ENCODE results near the gene KLHL12. TPM values are rescaled to one million over a fixed set of nuclear protein-coding genes. Genes with fewer than 3 reads are reported as not detected.

Gene KLHL12
- total RNA-seq (10 to 100 TPM; 15.4 to 97.3 (median 29.2) TPM), polyA plus RNA-seq (10 to 100 TPM; 10.4 to 13.0 (median 12.5) TPM)
- long read RNA-seq, donor 1, transcript KLHL12-203 (12 exons, 3,359 nt), result major isoform, 5 of 5 reads
- long read RNA-seq, donor 1, partial matches to known transcripts, result 0 of 5 reads
- long read RNA-seq, donor 1, other reads (novel, unspliced or antisense), result 0 of 5 reads
- long read RNA-seq, donor 2, partial matches to known transcripts, result 0 of 4 reads
- long read RNA-seq, donor 2, other reads (novel, unspliced or antisense), result 0 of 4 reads
- long read RNA-seq, donor 3, partial matches to known transcripts, result 0 of 4 reads
- long read RNA-seq, donor 3, other reads (novel, unspliced or antisense), result 0 of 4 reads
- long read RNA-seq, donor 4, result 0 reads
- long read RNA-seq, donor 5, partial matches to known transcripts, result 0 of 2 reads
- long read RNA-seq, donor 5, other reads (novel, unspliced or antisense), result 0 of 2 reads
- long read RNA-seq, donor 6, result 0 reads
- long read RNA-seq, donor 7, partial matches to known transcripts, result 0 of 1 reads
- long read RNA-seq, donor 7, other reads (novel, unspliced or antisense), result 0 of 1 reads
- long read RNA-seq, donor 8, transcript KLHL12-203 (12 exons, 3,359 nt), result major isoform, 7 of 7 reads
- long read RNA-seq, donor 8, partial matches to known transcripts, result 0 of 7 reads
- long read RNA-seq, donor 8, other reads (novel, unspliced or antisense), result 0 of 7 reads
- long read RNA-seq, donor 9, result 0 reads
- long read RNA-seq, donor 10, partial matches to known transcripts, result 0 of 1 reads
- long read RNA-seq, donor 10, other reads (novel, unspliced or antisense), result 0 of 1 reads

- intact Hi-C loops (cut with DNase I; ENCODE audit: low total_unique reads), result no loop called here
- H3K27me3 ChIP-seq, result no peaks in the 10 kb centered on the region
- no peaks in the 10 kb centered on the region for H3K9me3 ChIP-seq
- peaks cover 0 to 51% (median 31%) of the 10 kb centered on the region in 4 donors for H3K4me1 ChIP-seq
- peak within 1 kb of the TSS; percentile 68 to 81 (median 74) for H3K4me3 ChIP-seq
- H3K36me3 ChIP-seq, result peaks cover 4 to 26% (median 13%) of the 10 kb centered on the region in 4 donors
- peak in 5 of 7 experiments; percentile 50 to 81 (median 60) for TF ChIP-seq CTCF (IDR thresholded peaks at IDR 0.05)
- TF ChIP-seq POLR2A (IDR thresholded peaks at IDR 0.05), result peak in 2 of 4 donors; percentile 67 to 82
- peak; percentile 86 to 94 (median 90) for TF ChIP-seq POLR2AphosphoS5 (IDR thresholded peaks at IDR 0.05)
- TF ChIP-seq EP300 (IDR thresholded peaks at IDR 0.05), result no peak
- peak; percentile 98 to 99 for DNase-seq
- peak within 1 kb of the TSS; percentile 90 to 98 (median 95) for H3K27ac ChIP-seq
- WGBS, 5 donors, result 0 to 1% (median 1%) methylated on average over 29 to 57 of the region's 57 CpGs
These were observed at the start of gene KLHL12 for GRCh38 chr1:202926581-202927491. KLHL12 (minus strand) TSS chr1:202927234; CDS start chr1:202925162, 2,072 bp downstream.

- TF ChIP-seq CTCF (IDR thresholded peaks at IDR 0.05) (no peak), POLR2A (IDR thresholded peaks at IDR 0.05) (no peak), POLR2AphosphoS5 (IDR thresholded peaks at IDR 0.05) (no peak), EP300 (IDR thresholded peaks at IDR 0.05) (no peak)
- DNase-seq, result no peak
- Histone ChIP-seq H3K9me3 (no peaks in the 10 kb centered on the region), H3K4me3 (no peak overlapping the region), H3K27ac (no peak overlapping the region), H3K36me3 (no peaks in the 10 kb centered on the region), H3K4me1 (no peaks in the 10 kb centered on the region), H3K27me3 (peaks cover 0 to 22% (median 0%) of the 10 kb centered on the region in 3 donors)
- intact Hi-C loops (cut with DNase I; ENCODE audit: low total_unique reads), result no loop called here
- whole genome bisulfite sequencing, 5 donors, result 27 to 41% (median 32%) methylated on average over 3 of the region's 3 CpGs
These were observed 49.6 kb upstream of the KLHL12 start for GRCh38 chr1:202976633-202977032.

GRCh38 chr1:202974856-202975255, 47.8 kb upstream of the KLHL12 start:
- H3K36me3 ChIP-seq, result no peaks in the 10 kb centered on the region
- no peak for DNase-seq
- H3K4me3 ChIP-seq, result no peak overlapping the region
- no peak overlapping the region for H3K27ac ChIP-seq
- TF ChIP-seq CTCF (IDR thresholded peaks at IDR 0.05) (no peak), EP300 (IDR thresholded peaks at IDR 0.05) (no peak), POLR2A (IDR thresholded peaks at IDR 0.05) (no peak), POLR2AphosphoS5 (IDR thresholded peaks at IDR 0.05) (no peak)
- 75 to 87% (median 82%) methylated on average over 3 of the region's 3 CpGs for WGBS, 5 donors
- intact Hi-C loops (cut with DNase I; ENCODE audit: low total_unique reads), result no loop called here
- H3K9me3 ChIP-seq, result no peaks in the 10 kb centered on the region
- no peaks in the 10 kb centered on the region for H3K4me1 ChIP-seq
- peaks cover 0 to 22% (median 0%) of the 10 kb centered on the region in 3 donors for H3K27me3 ChIP-seq

Data from stomach (tissue), 19 donors.